DOHH2 (cell line): ENCODE data around the gene MROH2B.

Source experiments
- H3F3A ChIP-seq: fragments of 200-600 bp; sonication (generic), shearing (Covaris generic); 2 replicates; pipeline ENCODE4 v1.6.0; 2016; ENCODE audit warnings: antibody characterized with exemption, mild to moderate bottlenecking; ENCODE audit not compliant: control insufficient read depth, insufficient read depth
- H3K27ac ChIP-seq: fragments of 200-600 bp; sonication (generic); 2 replicates; pipeline ENCODE4 v1.5.1; 2014; ENCODE audit warnings: low read depth, mild to moderate bottlenecking, low read length, moderate library complexity
- H3K27me3 ChIP-seq: fragments of 200-600 bp; sonication (generic); 2 replicates; pipeline ENCODE4 v1.6.1; 2014; ENCODE audit warnings: mild to moderate bottlenecking, low read length, mixed read lengths; ENCODE audit not compliant: control insufficient read depth
- H3K36me3 ChIP-seq: fragments of 200-600 bp; sonication (generic); 2 replicates; pipeline ENCODE4 v1.6.1; 2014; ENCODE audit warnings: mild to moderate bottlenecking, low read length, moderate library complexity, mixed read lengths; ENCODE audit not compliant: control insufficient read depth
- H3K4me1 ChIP-seq: fragments of 200-600 bp; sonication (generic); 2 replicates; pipeline ENCODE4 v1.6.1; 2014; ENCODE audit warnings: mild to moderate bottlenecking, low read length, mixed read lengths; ENCODE audit not compliant: control insufficient read depth
- H3K4me2 ChIP-seq: fragments of 200-600 bp; sonication (generic); 2 replicates; pipeline ENCODE4 v1.6.0; 2014; ENCODE audit warnings: mild to moderate bottlenecking, low read length, moderate library complexity
- H3K4me3 ChIP-seq: fragments of 200-600 bp; sonication (generic); 2 replicates; pipeline ENCODE4 v1.5.1; 2014; ENCODE audit warnings: mild to moderate bottlenecking, low read length, mixed read lengths
- H3K79me2 ChIP-seq: fragments of 200-600 bp; sonication (generic); 2 replicates; pipeline ENCODE4 v1.6.1; 2014; ENCODE audit warnings: mild to moderate bottlenecking, low read length, mixed read lengths; ENCODE audit not compliant: control insufficient read depth
- H3K9me2 ChIP-seq: fragments of 200-600 bp; sonication (generic); replicated peaks from 2 replicates; pipeline ENCODE4 v1.6.1; 2014; ENCODE audit warnings: mild to moderate bottlenecking, low read length, mixed read lengths; ENCODE audit not compliant: control insufficient read depth
- H3K9me3 ChIP-seq: fragments of 200-600 bp; sonication (generic); 2 replicates; pipeline ENCODE4 v1.6.1; 2014; ENCODE audit warnings: antibody characterized with exemption, low read length, mixed read lengths; ENCODE audit not compliant: control insufficient read depth, insufficient read depth
- H4K20me1 ChIP-seq: fragments of 200-600 bp; sonication (generic); 2 replicates; pipeline ENCODE4 v1.6.0; 2014; ENCODE audit warnings: low read depth, mild to moderate bottlenecking, antibody characterized with exemption, low read length, moderate library complexity; ENCODE audit not compliant: control insufficient read depth, insufficient read depth
- EZH2phosphoT487 ChIP-seq: fragments of 200-600 bp; sonication (generic); IDR thresholded peaks from 2 replicates; pipeline ENCODE4 v1.6.1; 2017; ENCODE audit warnings: borderline replicate concordance, mild to moderate bottlenecking, antibody characterized with exemption, low read length, moderate library complexity, mixed read lengths
- TF ChIP-seq, protein P1 (sequence below): fragments of 200-600 bp; sonication (generic); IDR thresholded peaks from one replicate; pipeline ENCODE4 v1.5.1; 2014; ENCODE audit warnings: antibody characterized with exemption, mild to moderate bottlenecking, low read depth, low read length; ENCODE audit not compliant: poor library complexity, severe bottlenecking

Gene MROH2B

DNA sequence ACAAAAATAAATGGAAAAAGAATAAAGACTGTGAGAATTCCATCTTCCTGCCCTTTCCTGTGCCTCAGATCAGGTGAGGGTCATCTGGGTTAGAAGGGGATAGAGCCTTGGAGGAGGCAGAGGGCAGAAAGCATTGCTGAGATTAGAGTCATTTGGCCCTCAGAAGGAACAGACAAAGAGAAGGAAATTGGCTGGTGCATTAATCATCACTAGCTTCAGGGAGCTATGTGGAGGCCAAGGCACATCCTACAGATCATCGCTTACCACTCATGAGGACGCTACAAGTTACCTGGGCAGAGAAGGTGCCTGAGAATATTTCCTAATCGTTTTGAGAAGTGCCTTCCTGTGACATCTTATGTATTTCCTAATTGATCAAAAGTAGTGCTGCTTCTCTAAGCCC is 87.4 kb downstream of the MROH2B start:
- TF ChIP-seq, protein P1, sequence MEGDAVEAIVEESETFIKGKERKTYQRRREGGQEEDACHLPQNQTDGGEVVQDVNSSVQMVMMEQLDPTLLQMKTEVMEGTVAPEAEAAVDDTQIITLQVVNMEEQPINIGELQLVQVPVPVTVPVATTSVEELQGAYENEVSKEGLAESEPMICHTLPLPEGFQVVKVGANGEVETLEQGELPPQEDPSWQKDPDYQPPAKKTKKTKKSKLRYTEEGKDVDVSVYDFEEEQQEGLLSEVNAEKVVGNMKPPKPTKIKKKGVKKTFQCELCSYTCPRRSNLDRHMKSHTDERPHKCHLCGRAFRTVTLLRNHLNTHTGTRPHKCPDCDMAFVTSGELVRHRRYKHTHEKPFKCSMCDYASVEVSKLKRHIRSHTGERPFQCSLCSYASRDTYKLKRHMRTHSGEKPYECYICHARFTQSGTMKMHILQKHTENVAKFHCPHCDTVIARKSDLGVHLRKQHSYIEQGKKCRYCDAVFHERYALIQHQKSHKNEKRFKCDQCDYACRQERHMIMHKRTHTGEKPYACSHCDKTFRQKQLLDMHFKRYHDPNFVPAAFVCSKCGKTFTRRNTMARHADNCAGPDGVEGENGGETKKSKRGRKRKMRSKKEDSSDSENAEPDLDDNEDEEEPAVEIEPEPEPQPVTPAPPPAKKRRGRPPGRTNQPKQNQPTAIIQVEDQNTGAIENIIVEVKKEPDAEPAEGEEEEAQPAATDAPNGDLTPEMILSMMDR: no peak
- TF ChIP-seq EZH2phosphoT487: no peak
- no peaks in the 10 kb centered on the region for H3K9me3 ChIP-seq
- no peak overlapping the region for H3K27ac ChIP-seq
- H3K27me3 ChIP-seq: no peaks in the 10 kb centered on the region
- no peaks in the 10 kb centered on the region for H3K79me2 ChIP-seq
- no peak overlapping the region for H3K4me2 ChIP-seq
- H3K36me3 ChIP-seq: no peaks in the 10 kb centered on the region
- no peaks in the 10 kb centered on the region for H3K4me1 ChIP-seq
- no peaks in the 10 kb centered on the region for H3K9me2 ChIP-seq
- no peaks in the 10 kb centered on the region for H4K20me1 ChIP-seq
- no peaks in the 10 kb centered on the region for H3F3A ChIP-seq
- no peak overlapping the region for H3K4me3 ChIP-seq

DNA sequence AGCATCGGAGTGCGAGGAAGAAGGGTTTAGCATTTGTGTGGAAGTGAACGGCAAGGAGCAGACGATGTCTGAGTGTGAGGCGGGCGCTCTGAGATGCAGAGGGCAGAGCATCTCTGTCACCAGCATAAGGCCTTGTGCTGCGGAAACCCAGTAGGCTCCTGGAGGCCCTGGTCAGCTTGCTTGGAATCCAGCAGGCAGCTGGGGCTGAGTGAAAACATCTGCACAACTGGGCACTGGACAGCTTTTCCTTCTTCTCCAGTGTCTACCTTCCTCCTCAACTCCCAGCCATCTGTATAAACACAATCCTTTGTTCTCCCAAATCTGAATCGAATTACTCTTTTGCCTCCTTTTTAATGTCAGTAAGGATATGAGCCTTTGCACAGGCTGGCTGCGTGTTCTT is 89.7 kb downstream of the MROH2B start:
- no peak overlapping the region for H3K4me3 ChIP-seq
- TF ChIP-seq EZH2phosphoT487: no peak
- TF ChIP-seq, protein P1: no peak
- no peaks in the 10 kb centered on the region for H3K27me3 ChIP-seq
- H3K36me3 ChIP-seq: no peaks in the 10 kb centered on the region
- no peaks in the 10 kb centered on the region for H3K79me2 ChIP-seq
- H3K27ac ChIP-seq: no peak overlapping the region
- H3K4me2 ChIP-seq: no peak overlapping the region
- H4K20me1 ChIP-seq: no peaks in the 10 kb centered on the region
- H3K9me2 ChIP-seq: no peaks in the 10 kb centered on the region
- no peaks in the 10 kb centered on the region for H3K9me3 ChIP-seq
- H3F3A ChIP-seq: no peaks in the 10 kb centered on the region
- H3K4me1 ChIP-seq: no peaks in the 10 kb centered on the region

DNA sequence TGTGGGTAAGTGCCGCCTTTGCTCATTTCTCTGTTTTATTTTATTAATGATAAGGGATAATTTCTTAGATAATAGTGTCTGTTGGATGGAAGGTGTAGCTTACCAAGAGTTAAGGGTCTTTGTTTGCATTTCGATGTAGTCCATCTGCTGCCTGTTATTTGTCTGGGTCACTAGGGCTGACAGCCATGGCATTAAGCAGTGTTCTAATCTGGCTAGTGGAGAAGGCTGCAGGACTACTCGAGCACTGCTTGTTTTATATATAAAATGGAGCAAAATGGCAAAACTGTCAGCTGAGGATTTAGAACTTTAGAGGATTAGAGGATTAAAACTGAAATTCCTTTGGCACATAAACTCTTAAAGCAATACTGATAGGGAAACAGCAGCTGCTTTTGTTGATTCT is 94.3 kb downstream of the MROH2B start:
- H3K4me1 ChIP-seq: no peaks in the 10 kb centered on the region
- no peak overlapping the region for H3K27ac ChIP-seq
- no peaks in the 10 kb centered on the region for H3K9me3 ChIP-seq
- H3K4me3 ChIP-seq: no peak overlapping the region
- no peak for TF ChIP-seq EZH2phosphoT487
- TF ChIP-seq, protein P1: no peak
- no peaks in the 10 kb centered on the region for H3K79me2 ChIP-seq
- no peaks in the 10 kb centered on the region for H3F3A ChIP-seq
- H3K9me2 ChIP-seq: no peaks in the 10 kb centered on the region
- H3K27me3 ChIP-seq: no peaks in the 10 kb centered on the region
- no peak overlapping the region for H3K4me2 ChIP-seq
- no peaks in the 10 kb centered on the region for H4K20me1 ChIP-seq
- no peaks in the 10 kb centered on the region for H3K36me3 ChIP-seq

DNA sequence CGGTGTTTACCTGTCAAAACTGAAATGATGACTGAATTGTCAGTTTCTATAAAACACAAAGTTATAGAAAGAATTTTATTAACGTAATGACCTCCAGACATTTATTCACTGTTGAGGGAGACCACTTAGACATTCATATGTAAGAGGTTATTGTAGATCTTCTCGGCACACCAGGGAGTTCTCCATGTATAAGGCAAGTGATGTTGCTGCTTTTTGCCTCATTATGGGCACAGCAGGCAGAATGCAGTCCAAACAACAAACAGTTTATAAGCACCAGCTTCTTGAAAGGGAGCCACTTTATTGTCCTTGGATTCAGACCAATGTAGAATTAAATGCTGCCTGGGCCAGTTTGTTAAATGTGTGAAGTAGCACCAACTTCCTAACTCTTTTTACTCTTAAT is 95.1 kb downstream of the MROH2B start:
- TF ChIP-seq EZH2phosphoT487: no peak
- TF ChIP-seq, protein P1: no peak

More for the DNA sequence above, 95.1 kb downstream of the MROH2B start:
- Histone ChIP-seq H3K9me3 (no peaks in the 10 kb centered on the region), H3K4me1 (no peaks in the 10 kb centered on the region), H4K20me1 (no peaks in the 10 kb centered on the region), H3K36me3 (no peaks in the 10 kb centered on the region), H3K79me2 (no peaks in the 10 kb centered on the region), H3K4me2 (no peak overlapping the region), H3K27ac (no peak overlapping the region), H3K27me3 (no peaks in the 10 kb centered on the region), H3K9me2 (no peaks in the 10 kb centered on the region), H3K4me3 (no peak overlapping the region), H3F3A (no peaks in the 10 kb centered on the region)
